ELR (cell line): ENCODE results near the gene RELCH.
A peak's percentile ranks its signal among the peaks of the same experiment; 100 is the strongest.

Experiments used
- DNase-seq: peaks from one replicate; pipeline ENCODE4 v3.0.0-alpha.2; 2015; ENCODE audit warnings: low read depth

RELCH gene

GRCh38 chr18:62250475-62250874 is 63.4 kb downstream of the RELCH start:
- no peak for DNase-seq

GRCh38 chr18:62258093-62258492 is 71.0 kb downstream of the RELCH start:
- DNase-seq: no peak

- DNase-seq: no peak
Measured at GRCh38 chr18:62258616-62259015, 71.6 kb downstream of the RELCH start.

DNA sequence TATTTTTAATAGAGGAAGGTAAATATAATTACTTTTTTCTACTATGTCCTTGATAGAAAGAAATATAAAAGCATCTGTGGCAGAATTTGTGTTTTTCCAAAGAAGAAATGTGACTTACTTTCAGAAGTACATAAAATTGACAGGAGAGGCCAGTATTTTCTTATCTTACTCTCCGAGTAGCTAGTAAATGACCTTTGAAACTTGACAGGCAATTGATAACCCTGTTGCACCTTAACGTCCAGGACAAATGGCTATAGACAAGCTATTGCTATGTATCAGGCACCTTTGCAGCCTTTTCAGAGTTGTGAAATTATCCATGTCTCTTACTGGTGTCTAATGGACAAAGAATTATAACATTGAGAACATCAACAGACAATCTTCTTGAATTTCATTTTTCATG is 75.0 kb downstream of the RELCH start:
- DNase-seq: no peak

- DNase-seq: no peak
Measured at GRCh38 chr18:62264984-62265383, 77.9 kb downstream of the RELCH start.

DNA sequence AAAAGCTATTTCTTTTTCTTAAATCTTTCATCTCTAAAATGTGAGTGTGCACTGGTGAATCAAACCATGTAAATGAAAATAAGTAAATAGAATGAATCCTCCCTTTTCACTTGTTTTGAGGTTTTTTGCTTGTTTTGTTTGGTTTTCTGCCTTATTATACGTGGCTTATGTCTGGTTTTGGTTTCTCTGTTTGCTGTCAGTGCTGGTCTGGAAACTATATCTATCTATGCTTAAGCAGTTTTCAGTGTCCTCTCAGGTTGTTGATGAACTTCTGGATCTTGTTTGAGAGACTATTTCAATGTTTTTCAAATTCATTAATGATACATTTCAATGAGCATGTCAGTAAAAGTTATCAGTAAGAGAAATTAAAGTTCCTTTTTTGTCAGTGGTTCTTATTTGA is 90.0 kb downstream of the RELCH start:
- DNase-seq: no peak

- DNase-seq: no peak
Measured at GRCh38 chr18:62279561-62279960, 92.5 kb downstream of the RELCH start.

DNA sequence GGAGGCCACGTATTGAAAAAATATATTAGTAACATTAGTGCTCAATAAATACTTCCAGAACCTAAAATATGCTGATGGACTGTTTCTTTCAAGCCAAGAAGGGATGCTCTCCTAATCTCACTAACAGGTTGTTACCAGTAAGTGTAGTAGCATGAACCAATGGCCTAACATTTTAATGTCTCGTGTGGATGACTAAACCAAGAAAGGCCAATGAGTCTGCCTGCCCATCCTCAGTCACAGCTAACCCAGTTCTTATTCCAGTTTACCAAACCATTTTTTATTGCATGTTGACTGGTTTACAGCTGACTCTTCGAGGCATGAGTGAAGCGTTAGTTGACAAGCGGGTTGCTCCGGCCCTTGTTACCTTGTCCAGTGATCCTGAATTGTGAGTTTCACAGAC is 93.0 kb downstream of the RELCH start:
- peak; percentile 15 for DNase-seq

DNA sequence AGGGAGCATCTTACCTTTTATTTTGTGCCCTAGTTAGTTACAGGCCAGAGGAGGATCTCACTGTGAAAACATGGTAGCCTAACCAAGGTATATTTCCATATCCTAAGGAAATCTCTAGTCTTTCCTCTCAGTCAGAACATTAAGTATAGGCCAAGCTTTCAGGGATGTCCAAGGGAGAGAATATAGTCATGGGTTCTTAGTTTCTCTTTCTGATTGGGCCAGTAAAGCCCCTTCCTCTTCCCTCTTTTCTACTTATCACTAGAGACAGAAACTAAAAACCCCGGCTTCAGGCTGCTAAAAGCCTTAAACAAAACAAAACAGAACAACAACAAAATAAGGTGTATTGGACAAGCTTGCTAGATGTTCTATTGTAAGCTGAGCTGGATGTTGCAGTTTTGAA is 93.7 kb downstream of the RELCH start:
- no peak for DNase-seq

GRCh38 chr18:62281684-62282083 is 94.6 kb downstream of the RELCH start:
- peak; percentile 94 for DNase-seq

- peak; percentile 62 for DNase-seq
Measured at GRCh38 chr18:62282188-62282629, 95.2 kb downstream of the RELCH start.

DNA sequence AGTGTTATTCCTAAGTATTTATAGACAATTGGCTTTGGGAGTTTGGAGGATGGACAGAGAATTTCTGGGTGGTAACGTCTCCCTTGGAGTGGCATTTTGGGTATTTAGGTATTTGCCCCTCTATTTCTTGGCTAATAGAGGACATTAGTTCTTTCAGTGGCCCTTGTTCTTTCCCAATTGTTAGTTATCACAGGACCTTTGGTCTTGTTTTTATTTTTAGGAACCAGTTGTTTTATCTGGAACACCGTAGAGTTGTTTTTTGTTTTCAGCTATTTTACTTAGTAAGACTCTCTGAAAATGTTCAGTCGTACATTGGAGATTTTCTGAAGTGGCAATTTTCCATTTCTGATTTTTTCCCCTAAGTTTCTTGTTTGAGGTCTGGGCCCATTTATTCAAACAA is 97.6 kb downstream of the RELCH start:
- DNase-seq: no peak

- DNase-seq: no peak
Measured at GRCh38 chr18:62285281-62285680, 98.2 kb downstream of the RELCH start.

DNA sequence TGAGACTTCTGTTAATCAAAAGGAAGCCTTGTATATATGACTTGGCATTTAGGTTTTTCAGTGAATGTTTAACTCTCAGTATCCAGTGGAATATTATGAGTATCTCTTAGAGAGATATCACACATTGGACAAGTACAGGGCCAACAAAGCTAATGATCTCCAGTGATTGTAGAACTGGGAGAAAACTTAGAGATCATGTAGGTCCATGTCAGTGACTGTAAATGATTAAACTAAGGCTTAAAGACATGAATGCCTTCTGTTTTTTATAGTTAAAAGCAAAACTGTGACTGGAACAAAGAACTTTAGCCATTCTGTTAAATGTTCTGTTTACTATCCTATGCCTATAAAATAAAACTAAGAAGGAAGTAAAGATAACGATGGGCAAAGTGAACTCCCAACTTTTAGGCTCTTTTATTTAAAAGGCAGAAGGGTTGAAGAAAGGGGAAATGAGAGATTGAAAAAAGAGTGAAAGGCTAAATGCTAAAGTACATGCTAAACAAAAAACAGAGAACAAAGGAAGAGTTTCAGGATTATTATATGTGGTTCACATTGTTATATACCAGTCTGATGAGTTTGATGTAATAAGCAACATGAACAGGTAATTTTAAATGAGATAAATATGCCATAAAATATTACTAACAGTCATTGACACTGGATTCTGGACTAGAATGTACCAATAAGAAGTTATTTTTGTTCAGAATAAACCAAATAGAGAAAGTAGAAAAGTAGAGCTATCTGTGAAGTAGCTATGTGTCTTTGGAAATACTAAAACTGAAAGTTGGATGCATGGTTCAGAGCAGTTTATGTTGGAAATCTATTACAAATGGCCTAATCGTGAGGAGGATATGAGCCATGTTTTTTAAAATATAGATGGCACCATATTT is 101.0 kb downstream of the RELCH start:
- DNase-seq: no peak

DNA sequence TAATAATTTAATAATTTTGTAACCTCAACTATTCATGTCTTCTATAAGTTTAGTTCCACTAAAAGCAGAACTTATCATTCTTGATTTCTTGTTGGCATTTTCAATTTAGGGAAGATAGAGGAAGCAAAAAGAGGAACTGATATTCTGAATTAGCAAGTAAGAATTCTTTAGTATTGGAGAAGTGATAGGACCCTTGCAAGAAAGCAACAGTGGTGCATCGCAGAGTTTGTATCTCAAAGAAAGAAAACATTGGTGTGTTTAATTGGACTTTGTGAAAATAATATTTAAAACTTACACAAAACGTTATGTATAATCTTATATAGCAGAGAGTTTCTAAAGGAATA is 101.6 kb downstream of the RELCH start:
- DNase-seq: no peak

DNA sequence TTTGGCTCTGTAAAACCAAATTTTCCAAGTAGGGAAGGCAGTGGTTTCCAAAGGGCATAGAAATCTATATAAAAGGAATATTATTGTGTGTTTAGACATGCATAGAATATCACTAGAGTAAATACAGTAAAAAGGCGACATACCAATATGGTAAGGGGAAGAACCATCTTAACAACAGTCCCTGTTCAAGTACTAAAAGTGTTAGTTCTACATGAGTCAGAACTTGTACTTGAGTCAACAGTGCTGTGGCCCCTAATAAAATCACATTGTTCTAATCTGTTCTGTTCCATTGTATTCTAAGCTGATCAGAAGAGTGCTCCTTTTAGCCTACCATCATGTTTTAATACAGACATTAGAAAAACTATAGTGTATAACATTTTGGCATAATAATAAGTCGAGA is 102.0 kb downstream of the RELCH start:
- DNase-seq: no peak

DNA sequence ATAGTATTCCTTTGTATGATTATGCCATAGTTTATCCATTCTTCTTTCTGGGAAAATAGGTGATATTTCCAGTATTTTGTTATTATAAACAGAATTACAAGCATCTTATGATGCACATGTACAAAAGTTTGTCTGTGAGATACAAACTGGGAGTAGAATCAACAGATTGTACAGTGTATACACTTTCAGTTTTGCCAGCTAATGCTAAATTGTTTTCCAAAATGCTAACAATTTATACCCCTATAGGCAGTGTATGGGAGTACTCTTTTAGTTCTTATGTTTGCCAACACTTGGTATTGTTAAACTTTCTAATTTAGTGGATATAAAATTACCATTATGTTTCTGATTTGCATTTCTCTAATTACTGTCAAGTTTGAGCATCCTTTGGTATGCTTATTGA is 107.0 kb downstream of the RELCH start:
- peak; percentile 4 for DNase-seq

DNA sequence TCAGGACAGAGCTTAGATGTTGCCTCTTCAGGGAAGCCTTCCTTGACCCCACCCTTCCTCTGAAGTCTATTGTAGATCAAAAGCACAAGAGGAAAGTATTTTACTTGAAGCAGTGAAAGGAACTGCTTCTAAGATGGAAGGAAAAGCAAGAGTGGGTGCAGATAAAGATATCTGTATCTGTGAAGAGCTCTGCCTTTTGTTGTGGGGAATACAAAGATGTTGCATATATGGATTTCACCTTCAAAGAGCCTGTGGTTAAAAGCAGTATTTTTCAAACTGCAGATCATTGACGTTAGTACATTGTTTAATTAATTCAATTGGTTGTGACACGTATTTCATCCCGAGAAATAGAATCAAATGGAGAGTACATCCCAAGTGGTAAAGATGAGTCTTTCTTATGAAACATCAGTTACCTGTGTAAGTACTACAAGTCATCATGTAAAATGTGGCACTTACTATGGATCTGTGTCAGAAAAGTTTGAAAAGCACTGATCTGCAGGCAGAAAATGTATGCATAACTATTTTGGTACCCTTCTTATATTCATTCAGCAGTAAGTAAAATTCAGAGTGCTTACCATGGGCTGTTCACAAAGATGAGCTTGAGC is 113.4 kb downstream of the RELCH start:
- no peak for DNase-seq

- no peak for DNase-seq
Measured at GRCh38 chr18:62301322-62301721, 114.3 kb downstream of the RELCH start.

DNA sequence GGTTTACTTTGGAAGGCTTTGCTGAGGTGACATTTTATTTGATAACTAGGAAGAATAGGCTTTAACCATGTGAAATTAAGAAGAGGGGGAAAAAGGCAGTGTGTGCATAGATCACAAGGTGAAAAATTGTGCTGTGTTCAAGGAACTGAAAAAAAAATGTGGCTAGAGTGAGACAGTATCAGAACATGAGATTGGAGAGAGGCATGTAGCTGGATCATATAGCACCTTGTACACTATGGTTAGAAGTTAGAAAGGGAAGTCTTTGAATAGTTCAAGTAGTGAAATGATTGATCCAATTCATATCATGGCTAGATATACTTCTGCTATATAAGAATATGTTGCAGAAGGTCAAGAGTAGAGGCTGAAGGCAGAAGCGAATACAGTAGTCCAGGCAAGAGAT is 125.8 kb downstream of the RELCH start:
- no peak for DNase-seq

DNA sequence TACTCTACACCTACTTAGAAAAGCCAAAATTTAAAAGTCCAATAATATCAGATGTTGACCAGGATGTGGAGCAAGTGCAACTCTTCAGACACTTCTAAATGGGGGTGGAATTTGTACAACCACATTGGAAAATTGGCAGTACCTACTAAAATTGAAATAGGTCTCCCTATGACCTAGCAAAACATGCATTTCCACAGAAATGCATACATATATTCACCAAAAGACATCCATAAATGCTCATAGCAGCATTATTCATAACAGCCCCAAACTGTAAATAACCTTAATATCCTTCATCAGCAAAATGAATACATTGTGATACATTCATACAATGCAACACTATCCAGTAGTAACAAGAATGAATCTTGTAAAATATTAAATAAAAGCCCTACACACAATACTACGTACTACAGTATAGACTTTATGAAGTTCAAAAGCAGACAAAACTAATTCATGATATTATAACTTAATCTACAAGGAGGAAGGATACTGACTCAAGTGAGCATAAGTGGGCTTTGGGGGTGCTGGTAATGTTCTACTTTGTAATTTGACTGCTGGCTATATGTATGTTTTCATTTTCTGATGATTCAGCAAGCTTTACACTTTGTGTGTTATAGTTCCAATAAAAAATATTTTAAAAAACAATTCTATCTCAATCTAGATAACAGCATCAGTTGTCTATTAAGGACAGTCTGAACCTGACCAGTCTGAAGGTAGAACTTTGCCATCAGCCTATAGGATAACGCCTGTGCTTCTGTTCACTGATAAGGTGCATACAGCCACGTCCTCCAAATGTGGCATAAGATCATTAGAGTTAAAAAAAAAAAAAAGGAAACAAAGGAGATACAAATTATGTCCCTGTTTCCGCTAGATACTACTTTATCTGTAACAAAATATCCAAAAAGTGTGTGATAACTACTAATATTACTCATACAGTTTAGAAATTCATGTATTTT is 131.4 kb downstream of the RELCH start:
- DNase-seq: no peak

DNA sequence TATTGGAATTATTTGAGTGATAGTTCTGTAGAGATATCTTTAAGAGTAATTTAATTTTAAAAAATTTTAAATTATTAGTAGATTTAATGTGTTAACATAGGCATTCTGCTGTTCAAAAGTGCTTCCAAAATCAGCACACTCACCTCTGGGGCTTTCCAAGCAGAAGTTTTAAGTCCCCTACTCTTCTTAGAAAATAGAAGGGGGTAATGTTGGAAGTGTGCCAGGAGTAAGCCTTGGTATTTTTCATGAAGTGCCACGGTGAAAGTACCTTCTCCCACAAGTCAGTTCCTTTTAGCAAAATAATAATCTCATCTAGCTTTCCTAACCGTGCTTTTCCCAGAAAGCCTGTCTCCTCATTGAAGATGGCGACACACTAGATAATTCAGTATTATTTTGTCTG is 134.1 kb downstream of the RELCH start:
- no peak for DNase-seq
